ENCODE results near the gene CREB3L2. TPM values are rescaled to one million over a fixed set of nuclear protein-coding genes. Genes with fewer than 3 reads are reported as not detected.

The CREB3L2 gene
- total and polyA plus RNA-seq, 10 of the 15 experiments (the other 5 are each of a cell fraction or from before 2014, with no cell fraction given) = 6.4 to 67.1 (median 26.2) TPM

- TF ChIP-seq NFXL1 (IDR thresholded peaks at IDR 0.05; ENCODE audit: borderline replicate concordance) = no peak
- no peak for TF ChIP-seq EGR1 (IDR thresholded peaks at IDR 0.05; ENCODE audit: borderline replicate concordance in 1 of 2, low read depth in 2 of 2, low read length in 2 of 2)
- no peak for TF ChIP-seq CREB1 (IDR thresholded peaks at IDR 0.05; ENCODE audit: low read depth)
- no peak for TF ChIP-seq GABPA (IDR thresholded peaks at IDR 0.05; ENCODE audit: low read depth)
- no peak for TF ChIP-seq YY1 (IDR thresholded peaks at IDR 0.05; ENCODE audit: low read depth, low read length)
- no peak for TF ChIP-seq EED (IDR thresholded peaks at IDR 0.05; ENCODE audit: low read depth)
- TF ChIP-seq IKZF1 (conservative IDR thresholded peaks at IDR 0.05) = no peak
These were observed 50.0 kb downstream of the CREB3L2 start (continued) for GRCh38 chr7:137951700-137952425.

GRCh38 chr7:137950967-137951366, 50.9 kb downstream of the CREB3L2 start:
- no TSS peak for BruUV-seq (replicated peaks)
- DNase-seq (ENCODE audit: low read depth, low spot score) (no peak), ATAC-seq (no peak), FAIRE-seq (no peak)
- ChIA-PET SMC1A (ENCODE audit: uncharacterized antibody, unreplicated experiment) (interaction anchor here (0.6 to 2.1 kb wide), 5 partner anchors 14 to 51 kb away, joined by 3 to 13 read pairs (median 8); partner anchors contain the start of gene CREB3L2), POLR2A (interaction anchor here (1.6 to 1.7 kb wide), 3 partner anchors 9 to 49 kb away, joined by 3 to 5 read pairs (median 5); no protein-coding TSS in a partner anchor), RAD21 (ENCODE audit: unreplicated experiment) (interaction anchor here (1.8 kb wide), 1 partner anchor 56 kb away, joined by 4 read pairs; no protein-coding TSS in a partner anchor), CTCF (interaction anchor here (0.7 to 1.7 kb wide), 4 partner anchors 10 to 47 kb away, joined by 3 to 8 read pairs (median 4); no protein-coding TSS in a partner anchor)
- no peak overlapping the region for H3K27ac ChIP-seq (ENCODE audit: control insufficient read depth, insufficient read depth)
- no peak overlapping the region for H3K9ac ChIP-seq (ENCODE audit: control insufficient read depth, insufficient read depth, low read length)
- no peaks in the 10 kb centered on the region for H3K27me3 ChIP-seq (replicated peaks in 1 of 2; ENCODE audit: control insufficient read depth in 2 of 2, insufficient read depth in 2 of 2, low read length in 1 of 2)
- intact Hi-C loops (cut with micrococcal nuclease; ENCODE audit: unreplicated experiment) (no loop called here), in situ Hi-C loops (cut with MboI) (no loop called here)
- peaks cover 61% of the 10 kb centered on the region for H3K79me2 ChIP-seq (ENCODE audit: control insufficient read depth, insufficient read depth, low read length)
- peaks cover 9% of the 10 kb centered on the region; the same call in 1 of the 2 replicates for H3K4me1 ChIP-seq (ENCODE audit: control insufficient read depth, insufficient read depth, low read length)
- peaks cover 3 to 27% of the 10 kb centered on the region in 2 experiments for H3K36me3 ChIP-seq (ENCODE audit: control insufficient read depth in 2 of 2, insufficient read depth in 2 of 2, low read length in 1 of 2)
- H4K20me1 ChIP-seq (ENCODE audit: control insufficient read depth, insufficient read depth) = no peaks in the 10 kb centered on the region
- WGBS (ENCODE audit: insufficient coverage, insufficient replicate concordance, low lambda C conversion rate, missing lambda C conversion rate) = 98% methylated on average over 7 of the region's 7 CpGs
- H3K9me3 ChIP-seq (replicated peaks; ENCODE audit: control insufficient read depth, insufficient read depth, low read length) = no peaks in the 10 kb centered on the region
- no peak overlapping the region for H2AFZ ChIP-seq (ENCODE audit: control insufficient read depth, low read depth, low read length)
- H3K4me3 ChIP-seq = no peak overlapping the region
- H3K4me2 ChIP-seq (ENCODE audit: control insufficient read depth, insufficient read depth) = no peak overlapping the region
- TF ChIP-seq ETV6 (conservative IDR thresholded peaks at IDR 0.05 in 1 of 2, IDR thresholded peaks at IDR 0.05 in 1 of 2; ENCODE audit: borderline replicate concordance in 1 of 2, low read depth in 1 of 2) (no peak), PRDM15 (CRISPR knock-in tag; IDR thresholded peaks at IDR 0.05) (no peak), ZBTB4 (CRISPR knock-in tag; IDR thresholded peaks at IDR 0.05) (no peak), TCF3 (IDR thresholded peaks at IDR 0.05; ENCODE audit: borderline replicate concordance, insufficient read depth, low read depth, low read length) (no peak), SP1 (IDR thresholded peaks at IDR 0.05; ENCODE audit: low read depth, low read length) (no peak), IRF4 (IDR thresholded peaks at IDR 0.05; ENCODE audit: low read depth, low read length) (no peak), LARP7 (IDR thresholded peaks at IDR 0.05) (no peak), ZNF24 (IDR thresholded peaks at IDR 0.05) (no peak), SMC3 (IDR thresholded peaks at IDR 0.05; ENCODE audit: borderline replicate concordance, low read length) (no peak), SREBF1 (IDR thresholded peaks at IDR 0.05; ENCODE audit: low read length) (no peak)

Measured in GM12878 (cell line).